Stimulated activated CD4-positive, alpha-beta T cell treated with anti-CD3 and anti-CD28 coated beads, Interleukin-4, amount 100 ng/mL, for 48 hours (primary cell): ENCODE measurements around the gene ZNF524.

Source experiments
- DNase-seq, 2 donors: peaks; one replicate each; pipeline ENCODE4 v3.0.0-alpha.2; 2020; ENCODE audit warnings: low read depth in 2 of 2

Gene ZNF524

DNA sequence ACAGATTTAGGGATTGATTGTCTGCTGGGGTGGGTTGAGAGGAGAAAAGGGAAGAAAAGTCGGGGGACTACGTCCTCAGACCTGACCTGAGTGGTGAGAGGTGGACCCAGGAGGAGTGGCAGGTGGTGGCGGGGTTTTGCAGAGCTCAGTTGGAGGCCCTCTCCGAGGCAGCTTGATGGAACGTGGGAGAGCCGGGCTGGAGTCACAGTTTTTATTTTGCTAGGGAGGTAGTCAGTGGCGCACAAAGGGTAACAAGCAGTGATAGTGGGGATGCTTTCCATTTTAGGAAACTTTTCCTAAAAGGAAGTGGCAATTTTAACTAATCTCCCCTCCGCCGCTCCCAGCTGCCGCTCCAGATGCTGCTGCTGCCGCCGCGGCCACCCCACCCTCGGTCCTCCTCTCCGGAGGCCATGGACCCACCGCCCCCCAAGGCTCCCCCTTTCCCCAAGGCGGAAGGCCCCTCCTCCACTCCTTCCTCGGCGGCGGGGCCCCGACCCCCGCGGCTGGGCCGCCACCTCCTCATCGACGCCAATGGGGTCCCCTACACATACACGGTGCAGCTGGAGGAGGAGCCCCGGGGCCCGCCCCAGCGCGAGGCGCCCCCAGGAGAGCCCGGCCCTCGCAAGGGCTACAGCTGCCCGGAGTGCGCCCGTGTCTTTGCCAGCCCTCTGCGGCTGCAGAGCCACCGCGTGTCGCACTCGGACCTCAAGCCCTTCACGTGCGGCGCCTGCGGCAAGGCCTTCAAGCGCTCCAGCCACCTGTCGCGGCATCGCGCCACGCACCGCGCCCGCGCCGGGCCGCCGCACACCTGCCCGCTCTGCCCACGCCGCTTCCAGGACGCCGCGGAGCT lies 42.3 kb downstream of the ZNF524 start:
- DNase-seq = peak in 1 of 2 donors; percentile 30

DNA sequence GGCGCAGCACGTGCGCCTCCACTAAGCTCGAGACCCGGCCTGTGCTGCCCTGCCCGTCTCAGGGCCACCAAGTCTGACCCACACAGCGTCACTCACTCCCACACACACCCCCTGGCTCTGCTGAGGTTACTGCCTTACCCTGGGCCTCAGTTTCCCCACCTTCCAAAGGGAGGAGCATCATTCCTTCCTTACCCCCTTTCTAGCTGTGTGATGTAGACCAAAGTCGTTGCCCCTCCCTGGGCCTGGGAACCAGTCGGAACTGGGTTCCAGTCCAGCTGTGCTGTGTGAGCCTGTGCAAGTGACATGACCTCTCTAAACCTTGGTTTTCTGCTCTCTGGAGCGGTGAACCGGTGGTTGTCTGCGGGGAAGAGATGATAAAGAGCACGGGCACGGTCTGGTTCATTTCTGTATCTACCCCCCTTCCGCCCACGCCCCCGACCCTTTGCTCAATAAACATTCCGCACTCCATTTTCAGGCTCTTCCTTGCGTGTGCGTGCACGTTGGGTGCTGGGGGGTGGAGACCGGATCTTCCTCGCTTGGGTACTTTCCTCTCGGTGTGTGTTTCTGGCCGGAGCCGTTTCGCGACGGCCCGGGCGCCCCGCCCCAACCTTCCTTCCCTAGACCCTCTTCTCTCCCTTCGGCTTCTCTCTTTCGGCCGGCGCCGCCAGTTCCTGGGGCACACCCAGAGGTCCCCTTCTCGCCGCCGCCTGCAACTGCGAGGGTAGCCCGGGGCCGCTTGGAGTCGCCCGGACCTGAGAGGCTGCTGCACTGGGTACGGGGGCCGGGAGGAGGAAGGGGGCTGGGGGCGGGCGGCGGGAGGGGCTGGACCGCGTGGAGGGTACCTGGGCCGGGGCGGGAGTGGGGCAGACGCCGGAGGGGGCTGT lies 43.2 kb downstream of the ZNF524 start, which contains the start of gene ZNF581:
ZNF581 (plus strand) TSS at position 647 of the 884 bp plus-strand sequence. CDS start 923 bp downstream, outside the sequence.
- peak; percentile 76 to 79 for DNase-seq

DNA sequence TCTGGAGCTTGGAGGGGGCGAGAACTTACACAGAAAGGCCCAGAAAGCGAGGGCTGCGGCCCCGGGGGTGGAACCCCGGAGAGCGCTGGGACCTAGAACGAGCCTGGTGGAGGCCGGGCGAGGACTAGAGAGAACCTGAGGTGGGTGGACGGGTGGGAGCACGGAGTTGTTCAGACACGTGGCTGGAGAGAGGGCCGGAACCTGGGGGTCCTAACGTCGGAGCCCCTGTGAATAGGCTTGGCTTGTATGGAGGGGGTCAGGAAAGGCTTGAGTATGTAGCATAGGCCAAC lies 43.7 kb downstream of the ZNF524 start:
- DNase-seq = no peak

DNA sequence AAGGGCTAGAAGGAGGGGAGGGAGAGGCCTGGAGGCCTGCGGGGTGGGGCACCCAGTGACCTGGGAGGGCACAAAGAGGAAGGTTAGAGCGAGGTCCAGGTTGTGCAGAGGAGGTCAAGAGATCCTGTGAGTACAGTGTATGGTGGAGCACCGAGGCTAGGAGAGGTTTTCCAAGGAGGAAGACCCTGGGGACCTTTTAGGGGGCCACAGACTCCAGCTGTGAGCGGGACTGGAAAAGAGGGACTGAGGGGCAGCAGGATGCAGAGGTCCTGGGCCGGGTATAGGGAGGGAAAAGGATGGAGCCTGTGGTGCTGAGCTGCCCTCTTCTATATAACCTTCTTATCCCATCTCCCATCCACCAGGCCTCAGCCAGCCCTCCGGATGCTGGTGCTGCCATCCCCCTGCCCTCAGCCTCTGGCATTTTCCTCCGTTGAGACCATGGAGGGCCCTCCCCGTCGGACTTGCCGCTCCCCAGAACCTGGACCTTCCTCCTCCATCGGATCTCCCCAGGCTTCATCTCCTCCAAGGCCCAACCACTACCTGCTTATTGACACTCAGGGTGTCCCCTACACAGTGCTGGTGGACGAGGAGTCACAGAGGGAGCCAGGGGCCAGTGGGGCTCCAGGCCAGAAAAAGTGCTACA lies 44.2 kb downstream of the ZNF524 start:
- no peak for DNase-seq

DNA sequence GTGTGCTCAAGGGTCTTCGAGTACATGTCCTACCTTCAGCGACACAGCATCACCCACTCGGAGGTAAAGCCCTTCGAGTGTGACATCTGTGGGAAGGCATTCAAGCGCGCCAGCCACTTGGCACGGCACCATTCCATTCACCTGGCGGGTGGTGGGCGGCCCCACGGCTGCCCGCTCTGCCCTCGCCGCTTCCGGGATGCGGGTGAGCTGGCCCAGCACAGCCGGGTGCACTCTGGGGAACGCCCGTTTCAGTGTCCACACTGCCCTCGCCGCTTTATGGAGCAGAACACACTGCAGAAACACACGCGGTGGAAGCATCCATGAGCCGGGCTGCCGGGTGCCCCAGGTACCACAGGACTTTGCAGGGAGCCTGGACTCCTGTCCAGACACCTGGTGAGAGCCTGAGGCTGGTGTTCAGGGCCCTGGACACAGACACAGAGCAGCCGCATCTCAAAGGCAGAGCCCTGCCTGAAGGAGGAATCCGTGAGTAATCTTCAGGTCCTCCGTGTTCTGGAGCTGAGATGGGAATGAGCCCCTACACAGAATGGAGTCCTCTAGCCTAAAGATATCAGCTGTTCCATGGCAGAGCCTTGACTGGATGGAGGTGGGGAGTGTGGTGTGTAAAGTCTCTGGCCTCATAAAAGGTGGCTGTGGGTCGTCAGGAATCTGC lies 44.9 kb downstream of the ZNF524 start:
- no peak for DNase-seq

DNA sequence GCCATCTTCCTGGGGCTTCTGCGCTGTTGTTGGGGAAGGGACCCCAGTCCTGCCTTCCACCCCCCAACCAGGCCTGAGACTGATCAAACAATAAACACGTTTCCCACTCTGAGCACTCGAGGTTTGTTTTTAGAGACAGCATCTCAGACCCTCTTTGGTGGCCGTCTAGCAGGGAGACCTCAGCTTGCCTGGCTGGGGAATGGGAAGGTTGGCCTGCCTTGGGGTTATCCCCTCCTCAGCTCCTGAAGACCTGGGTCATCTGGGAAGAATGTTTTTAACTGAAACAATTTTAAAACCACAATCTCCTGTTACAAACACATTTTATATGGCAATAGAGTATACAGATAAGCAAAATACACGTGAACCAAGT lies 45.4 kb downstream of the ZNF524 start:
- DNase-seq = no peak

DNA sequence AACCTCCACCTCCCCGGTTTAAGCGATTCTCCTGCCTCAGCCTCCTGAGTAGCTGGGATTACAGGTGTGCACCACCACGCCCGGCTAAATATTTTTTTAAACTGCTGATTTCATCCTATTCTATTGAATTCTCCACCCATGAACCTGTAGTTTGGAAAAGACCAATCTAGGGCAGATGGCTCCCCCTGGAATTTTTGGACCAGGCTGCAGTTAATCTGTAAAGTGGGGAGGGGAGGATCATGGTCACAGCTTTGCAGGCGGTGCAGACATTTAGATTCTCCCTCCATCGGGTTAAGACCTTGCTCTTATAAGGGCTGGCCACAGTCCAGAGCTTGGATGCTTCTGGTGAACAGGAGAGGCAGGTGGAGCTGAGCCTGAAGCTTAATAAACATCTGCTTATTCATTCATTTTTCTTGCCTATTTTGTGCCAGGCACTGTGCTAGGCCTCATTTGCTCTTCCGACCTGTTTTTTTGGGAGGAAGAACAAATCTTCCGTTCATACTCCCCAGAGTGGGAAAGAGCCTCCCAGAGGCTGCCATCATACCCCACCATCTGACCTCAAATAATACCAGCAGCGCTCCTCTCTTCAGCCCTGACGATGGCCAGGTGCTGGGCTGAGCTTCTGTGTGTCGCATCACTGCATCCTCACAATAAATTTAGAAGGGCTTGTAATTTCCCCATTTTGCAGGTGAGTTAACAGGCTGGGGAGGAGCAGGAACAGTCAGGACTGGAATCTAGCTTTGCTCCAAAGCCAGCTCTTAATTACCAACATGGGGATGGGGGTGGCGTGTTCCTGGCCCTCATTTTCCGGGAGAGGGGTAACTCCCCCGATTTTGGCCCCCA lies 47.0 kb downstream of the ZNF524 start:
- DNase-seq = no peak

DNA sequence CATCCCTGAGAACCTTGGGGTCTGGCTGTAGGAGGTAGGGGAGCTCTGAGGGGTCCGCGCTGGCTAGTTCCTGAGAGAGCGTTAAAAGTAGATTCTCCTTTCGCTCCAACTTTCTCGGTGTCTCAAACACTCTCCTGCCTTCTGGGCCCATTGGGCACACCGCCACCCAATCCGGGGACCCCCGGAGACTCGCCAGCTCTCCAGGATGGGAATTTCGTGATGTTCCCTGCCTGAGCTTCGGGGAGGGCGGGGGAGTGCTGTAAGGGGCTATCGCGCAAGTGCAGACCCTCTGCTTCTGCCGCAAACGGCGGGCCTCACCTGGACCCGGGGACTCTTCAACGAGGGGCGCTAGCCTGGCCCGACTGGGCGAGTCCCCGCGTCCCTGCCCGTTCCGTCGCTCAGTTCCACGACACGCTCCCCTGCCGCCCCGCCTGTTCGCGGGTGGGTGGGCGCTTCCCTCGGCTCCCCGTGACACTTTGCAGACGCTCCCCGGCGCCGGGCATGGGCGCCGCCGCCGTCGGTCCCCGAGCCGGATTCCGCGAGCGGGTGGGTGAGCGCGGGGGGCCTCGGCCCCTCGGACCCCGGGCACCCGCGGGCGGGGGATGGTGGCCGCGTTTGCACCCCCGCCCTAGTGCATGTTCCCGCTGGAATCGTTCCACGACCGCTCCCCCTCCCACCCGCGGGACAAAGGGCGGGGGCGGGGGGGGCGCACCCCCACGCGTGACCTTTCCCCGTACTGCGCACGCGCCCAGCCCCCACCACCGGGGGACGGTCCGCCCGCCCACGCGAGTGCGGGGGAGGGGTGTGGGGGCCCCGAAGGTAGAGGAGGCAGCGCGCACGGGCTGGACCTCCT lies 47.9 kb downstream of the ZNF524 start, which contains the start of gene CCDC106:
CCDC106 (plus strand) TSS at position 481 of the 853 bp plus-strand sequence. CDS start 835 bp downstream, outside the sequence.
- DNase-seq = peak in 1 of 2 donors; percentile 27

DNA sequence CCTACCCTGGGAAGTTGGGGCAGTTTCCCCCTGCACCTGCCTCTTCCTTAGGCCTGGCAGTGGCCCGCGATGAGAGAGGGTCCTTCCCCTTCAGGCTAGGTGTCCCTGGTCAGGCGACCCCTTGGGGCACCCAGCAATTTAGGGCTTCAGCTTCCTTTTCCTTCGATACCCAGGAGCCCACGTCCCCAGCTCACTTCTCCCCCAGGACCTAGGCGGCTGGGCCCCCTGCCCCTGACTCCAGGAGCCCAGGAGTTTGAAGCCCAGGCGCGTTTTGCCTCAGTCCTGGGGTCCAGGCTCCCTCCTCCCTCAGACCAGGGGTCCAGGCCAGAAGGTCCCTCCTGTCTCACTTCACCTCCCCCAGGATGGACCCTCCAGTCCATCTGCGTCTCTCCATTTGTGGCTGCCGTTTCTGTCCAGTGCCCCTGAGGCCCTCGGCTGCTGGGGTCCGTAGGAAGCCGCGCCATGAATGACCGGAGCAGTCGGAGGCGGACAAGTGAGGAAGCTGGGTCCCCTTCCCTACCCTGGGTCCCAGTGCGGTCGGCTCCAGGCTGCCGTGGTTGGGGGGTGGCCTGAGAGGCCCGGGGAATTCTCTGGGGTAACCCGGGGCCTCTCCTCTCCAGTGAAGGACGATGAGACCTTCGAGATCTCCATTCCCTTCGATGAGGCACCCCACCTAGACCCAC lies 48.6 kb downstream of the ZNF524 start:
- DNase-seq = no peak

DNA sequence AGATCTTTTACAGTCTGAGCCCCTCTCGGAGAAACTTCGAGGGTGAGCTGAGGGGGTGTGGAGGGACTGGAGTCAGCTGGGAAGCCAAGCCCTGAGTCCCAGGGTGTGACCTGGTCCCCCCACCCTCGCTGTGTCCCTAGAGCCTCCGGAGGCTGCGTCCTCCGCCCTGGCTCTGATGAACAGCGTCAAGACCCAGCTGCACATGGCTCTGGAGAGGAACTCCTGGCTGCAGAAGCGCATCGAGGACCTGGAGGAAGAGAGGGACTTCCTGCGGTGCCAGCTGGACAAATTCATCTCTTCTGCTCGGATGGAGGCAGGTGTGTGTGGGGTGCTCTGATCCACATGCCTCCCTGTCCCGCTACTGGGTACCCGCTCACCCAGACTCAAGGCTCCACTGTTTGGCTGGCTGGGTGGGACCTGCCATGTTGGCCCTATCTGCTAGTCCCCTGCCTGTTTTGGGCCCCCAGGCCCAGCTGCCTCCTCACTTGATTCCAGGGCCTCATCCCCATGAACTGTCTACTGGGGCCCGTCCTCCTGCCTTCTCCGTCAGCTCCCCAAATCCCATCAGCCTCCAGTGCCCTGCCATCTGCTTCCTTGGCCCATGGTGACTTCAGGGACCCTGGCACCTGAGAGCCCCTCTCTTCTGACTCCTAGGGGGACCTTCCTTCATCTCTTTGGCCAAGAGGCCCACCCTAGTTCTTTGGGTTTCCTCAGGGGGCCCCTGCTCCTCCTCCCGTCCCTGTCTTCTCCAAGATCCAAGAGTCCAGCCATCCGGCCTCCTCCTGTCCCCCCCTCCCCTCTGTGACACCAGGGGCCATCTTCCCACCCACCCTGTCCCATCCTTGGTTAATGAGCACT lies 49.4 kb downstream of the ZNF524 start:
- DNase-seq = no peak

DNA sequence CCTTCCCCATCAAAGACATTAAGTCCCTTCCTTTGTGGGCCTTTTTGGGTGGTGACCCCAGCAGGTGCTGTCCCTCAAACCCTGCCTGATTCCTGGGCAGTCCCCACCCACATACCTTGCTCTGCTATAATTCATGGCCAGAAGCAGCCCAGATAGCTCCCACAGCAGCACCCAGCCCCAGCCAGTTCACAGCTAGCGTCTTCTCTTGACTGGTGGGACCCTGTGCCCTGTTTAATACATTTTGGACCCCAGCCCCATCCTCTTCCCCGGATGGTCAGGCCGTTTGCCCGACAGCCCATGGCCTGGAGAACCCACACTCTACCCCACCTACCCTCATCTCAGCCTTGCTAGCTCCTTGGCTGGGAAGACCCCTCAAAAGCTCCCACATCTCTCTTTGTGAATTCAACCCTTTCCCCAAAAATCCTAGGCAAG lies 50.1 kb downstream of the ZNF524 start:
- DNase-seq = no peak

DNA sequence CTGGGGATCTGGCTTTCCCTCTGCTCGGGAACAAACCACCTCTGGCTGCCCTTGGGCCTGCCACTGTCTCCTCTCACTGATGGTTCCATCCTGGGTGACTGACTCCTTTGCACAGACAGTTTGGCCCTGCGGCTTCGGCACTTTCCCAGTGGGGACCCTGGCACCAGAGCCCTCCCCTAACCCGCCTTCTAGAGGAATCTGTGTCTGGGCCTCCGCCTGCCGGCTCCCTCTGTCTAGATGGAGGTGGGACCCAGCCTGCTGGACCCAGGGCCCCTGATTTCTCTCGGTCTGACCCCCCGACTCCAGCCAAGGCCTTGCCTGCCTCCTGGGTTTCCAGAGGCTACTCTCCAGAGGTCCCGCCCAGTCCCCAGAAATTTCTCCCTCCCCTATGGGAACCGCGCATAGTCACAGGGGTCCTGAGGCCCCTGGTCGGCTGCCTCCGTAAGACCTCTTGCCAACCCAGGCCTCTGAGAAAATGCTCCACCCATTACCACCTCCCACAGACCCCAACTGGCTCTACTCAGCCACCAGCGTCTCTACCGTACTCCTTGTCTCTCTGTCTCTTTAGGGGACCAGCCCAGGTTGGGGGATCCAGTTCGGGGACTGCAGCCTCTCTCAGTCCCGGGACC lies 50.6 kb downstream of the ZNF524 start:
- no peak for DNase-seq

DNA sequence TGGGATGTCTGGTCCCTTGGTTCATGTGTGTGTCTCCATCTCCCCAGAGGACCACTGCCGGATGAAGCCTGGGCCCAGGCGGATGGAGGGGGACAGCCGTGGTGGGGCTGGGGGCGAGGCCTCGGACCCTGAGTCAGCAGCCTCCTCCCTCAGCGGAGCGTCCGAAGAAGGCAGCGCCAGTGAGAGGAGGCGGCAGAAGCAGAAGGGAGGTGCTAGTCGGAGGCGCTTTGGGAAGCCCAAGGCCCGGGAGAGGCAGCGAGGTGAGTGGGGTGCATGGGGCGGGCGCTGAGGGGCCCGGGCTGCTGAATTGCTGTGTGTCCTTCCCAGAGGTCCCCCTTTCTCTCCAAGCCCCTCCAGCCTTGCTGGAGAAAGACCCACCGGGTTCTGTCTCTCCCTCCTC lies 51.1 kb downstream of the ZNF524 start:
- DNase-seq = no peak

DNA sequence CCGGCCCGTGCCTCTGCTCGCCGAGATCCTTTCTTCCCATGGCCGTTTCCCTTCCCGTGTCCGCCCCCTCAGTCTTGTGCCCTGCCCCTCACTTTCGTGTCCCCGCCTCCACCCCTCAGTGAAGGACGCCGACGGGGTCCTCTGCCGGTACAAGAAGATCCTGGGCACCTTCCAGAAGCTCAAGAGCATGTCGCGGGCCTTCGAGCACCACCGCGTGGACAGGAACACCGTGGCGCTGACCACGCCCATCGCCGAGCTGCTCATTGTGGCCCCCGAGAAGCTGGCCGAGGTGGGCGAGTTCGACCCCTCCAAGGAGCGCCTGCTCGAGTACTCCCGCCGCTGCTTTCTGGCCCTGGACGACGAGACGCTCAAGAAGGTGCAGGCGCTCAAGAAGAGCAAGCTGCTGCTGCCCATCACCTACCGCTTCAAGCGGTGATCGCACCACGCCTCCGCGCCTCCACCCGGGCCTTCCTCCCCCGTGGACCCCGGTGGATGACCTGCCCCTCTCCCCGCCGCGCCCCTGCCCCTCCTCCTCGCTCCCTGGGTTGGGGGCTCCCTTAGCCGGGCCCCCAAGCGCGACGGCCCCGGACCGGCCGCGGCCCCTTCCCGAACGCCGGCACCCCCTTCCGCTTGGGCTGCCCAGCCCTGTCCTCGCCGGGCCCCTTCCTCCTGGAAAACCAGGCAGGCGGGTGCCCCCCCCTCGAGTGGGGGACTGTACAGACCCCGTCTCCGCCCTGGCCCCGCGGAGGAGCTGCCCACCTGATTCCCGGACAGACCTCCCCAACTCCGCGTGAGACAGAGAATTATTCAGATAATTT lies 52.4 kb downstream of the ZNF524 start:
- DNase-seq = no peak
